Hematopoietic multipotent progenitor cell treated with erythropoietin and hydrocortisone succinate and interleukin-3 and kit ligand, for 6 days (in vitro differentiated cells): ENCODE results near the gene ZNF407.
A peak's percentile ranks its signal among the peaks of the same experiment; 100 is the strongest.

Experiments
- DNase-seq: peaks from one replicate; pipeline ENCODE4 v3.0.0-alpha.2; 2015

ZNF407 gene

DNA sequence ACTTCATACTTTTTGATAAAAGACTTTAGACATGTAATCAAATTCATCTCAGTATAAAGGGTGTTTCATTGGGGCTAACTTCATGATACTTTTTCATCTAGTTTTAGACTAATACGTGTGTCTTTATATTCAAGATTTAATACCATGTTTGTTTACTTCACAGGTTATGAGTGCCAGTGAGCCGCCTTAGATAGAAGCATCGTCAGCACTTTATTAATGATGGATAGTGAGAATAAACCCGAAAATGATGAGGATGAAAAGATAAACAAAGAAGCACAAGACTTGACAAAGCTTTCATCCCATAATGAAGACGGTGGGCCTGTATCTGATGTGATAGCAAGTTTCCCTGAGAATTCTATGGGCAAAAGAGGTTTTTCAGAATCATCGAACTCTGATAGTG, 33.1 kb downstream of the ZNF407 start:
- DNase-seq, result no peak

DNA sequence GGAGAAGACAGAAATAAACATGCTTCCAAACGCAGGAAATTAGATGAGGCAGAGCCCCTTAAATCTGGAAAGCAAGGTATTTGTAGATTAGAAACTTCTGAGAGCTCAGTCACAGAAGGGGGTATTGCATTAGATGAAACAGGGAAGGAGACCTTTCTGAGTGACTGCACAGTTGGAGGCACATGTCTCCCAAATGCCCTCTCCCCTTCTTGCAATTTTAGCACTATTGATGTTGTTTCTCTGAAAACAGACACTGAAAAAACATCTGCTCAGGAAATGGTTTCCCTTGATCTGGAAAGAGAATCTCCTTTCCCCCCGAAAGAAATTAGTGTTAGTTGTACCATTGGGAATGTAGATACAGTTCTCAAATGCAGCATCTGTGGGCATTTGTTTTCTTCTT, 33.5 kb downstream of the ZNF407 start:
- DNase-seq, result no peak

DNA sequence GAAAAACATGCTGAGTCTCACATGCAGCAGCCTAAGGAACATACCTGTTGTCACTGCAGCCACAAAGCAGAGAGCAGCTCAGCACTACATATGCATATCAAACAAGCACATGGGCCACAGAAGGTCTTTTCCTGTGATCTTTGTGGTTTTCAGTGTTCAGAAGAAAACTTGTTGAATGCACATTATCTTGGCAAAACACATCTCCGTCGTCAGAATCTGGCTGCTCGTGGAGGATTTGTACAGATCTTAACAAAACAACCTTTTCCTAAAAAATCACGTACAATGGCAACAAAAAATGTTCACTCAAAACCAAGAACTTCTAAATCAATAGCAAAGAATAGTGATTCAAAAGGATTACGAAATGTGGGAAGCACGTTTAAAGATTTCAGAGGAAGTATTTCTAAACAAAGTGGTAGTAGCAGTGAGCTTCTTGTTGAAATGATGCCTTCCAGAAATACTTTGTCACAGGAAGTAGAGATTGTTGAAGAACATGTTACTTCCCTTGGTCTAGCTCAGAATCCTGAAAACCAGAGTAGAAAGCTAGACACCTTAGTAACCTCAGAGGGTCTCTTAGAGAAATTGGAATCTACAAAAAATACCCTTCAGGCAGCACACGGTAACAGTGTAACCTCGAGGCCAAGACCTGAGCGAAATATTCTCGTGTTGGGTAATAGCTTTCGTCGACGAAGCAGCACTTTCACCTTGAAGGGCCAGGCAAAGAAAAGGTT, 34.1 kb downstream of the ZNF407 start:
- peak; percentile 56 for DNase-seq

DNA sequence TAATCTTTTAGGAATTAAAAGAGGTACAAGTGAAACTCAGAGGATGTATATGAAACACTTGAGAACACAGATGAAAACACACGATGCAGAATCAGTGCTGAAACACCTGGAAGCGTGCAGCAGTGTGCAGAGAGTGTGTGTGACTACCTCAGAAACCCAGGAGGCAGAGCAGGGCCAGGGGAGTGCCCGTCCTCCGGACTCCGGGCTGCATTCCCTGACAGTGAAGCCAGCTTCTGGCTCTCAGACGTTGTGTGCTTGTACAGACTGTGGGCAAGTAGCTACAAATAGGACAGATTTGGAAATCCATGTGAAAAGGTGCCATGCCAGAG, 34.6 kb downstream of the ZNF407 start:
- no peak for DNase-seq

DNA sequence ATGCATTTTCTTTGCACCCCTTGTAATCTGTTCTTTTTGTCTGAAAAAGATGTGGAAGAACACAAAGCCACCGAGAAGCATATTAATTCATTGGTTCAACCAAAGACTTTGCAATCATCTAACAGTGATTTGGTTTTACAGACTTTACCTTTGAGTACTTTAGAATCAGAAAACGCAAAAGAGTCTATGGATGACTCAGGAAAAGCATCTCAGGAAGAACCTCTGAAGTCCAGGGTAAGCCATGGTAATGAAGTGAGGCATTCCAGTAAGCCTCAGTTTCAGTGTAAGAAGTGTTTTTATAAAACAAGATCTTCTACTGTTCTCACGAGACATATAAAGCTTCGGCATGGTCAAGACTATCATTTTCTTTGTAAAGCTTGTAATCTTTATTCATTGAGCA, 35.2 kb downstream of the ZNF407 start:
- no peak for DNase-seq

DNA sequence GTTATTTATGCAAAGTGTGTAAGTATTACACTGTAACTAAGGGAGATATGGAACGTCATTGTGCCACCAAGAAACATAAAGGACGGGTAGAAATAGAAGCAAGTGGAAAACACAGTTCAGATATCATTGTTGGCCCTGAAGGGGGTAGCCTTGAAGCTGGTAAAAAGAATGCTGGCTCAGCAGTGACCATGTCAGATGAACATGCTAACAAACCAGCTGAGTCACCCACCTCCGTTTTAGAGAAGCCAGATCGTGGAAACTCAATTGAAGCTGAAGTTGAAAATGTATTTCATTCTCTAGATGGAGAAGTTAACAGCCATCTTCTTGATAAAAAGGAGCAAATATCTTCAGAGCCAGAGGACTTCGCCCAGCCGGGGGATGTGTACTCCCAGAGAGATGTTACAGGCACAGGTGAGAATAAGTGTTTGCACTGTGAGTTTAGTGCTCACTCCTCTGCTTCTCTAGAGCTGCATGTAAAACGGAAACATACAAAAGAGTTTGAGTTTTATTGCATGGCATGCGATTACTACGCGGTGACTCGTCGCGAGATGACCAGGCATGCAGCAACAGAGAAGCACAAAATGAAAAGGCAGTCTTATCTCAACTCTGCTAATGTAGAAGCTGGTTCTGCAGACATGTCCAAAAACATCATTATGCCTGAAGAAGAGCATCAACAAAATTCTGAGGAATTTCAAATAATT, 36.1 kb downstream of the ZNF407 start:
- no peak for DNase-seq

DNA sequence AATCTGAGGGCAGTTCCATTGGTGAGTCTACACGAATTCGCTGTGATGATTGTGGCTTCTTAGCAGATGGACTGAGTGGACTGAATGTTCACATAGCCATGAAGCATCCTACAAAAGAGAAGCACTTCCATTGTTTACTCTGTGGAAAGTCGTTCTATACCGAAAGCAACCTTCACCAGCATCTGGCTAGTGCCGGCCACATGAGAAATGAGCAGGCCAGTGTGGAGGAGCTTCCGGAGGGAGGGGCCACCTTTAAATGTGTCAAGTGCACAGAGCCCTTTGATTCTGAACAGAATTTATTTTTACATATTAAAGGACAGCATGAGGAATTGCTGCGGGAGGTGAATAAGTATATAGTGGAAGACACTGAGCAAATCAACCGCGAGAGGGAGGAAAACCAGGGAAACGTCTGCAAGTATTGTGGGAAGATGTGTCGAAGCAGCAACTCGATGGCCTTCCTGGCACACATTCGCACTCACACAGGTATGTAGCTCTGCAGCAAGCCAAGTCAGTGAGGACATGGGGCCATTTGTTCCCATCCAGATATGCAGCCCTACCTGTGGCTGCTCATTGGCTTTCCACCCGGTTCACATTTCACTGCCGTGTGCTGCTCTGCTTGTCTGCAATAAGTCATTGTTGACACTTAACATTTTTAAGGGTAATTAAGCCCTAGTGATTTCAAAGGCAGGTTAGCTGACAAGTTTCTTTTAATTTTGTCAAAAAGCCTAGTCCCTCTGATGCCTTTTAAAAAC, 37.7 kb downstream of the ZNF407 start:
- no peak for DNase-seq

DNA sequence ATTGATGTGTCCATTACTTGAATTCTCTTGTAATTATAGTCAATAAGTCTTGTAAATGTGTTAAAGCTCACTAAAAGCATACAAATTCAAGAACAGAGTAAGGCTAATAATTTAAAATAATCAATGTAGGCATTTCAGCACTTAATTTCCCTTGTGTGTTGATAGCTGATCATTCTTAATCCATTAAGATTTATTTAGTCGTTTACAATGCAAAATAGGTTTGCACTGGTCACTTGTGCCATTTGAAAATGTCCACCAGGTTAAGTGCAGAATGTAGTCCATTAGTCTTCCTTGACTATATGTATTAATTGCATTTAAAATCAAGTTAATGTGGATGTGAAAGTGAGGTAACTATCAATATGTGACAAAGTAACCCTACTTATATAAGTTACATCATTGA, 39.4 kb downstream of the ZNF407 start:
- no peak for DNase-seq

DNA sequence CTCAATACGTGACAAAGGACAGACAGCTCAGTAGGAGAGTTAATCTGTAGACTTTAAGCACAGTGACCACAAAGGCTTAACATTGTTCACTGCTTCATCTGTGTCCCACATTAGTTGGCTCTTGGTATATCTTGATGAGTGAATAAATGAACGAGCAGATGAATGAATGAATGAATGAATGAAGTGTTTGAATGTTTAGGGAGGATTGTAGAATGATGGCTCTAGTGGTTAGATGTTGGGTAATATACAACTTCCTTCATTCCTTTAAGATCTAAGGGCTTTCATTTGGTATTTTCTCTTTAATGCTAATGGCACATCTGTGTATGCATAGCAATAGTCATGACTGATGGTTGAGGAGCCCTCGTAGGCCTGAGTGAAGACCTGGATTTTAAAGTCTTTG, 40.5 kb downstream of the ZNF407 start:
- DNase-seq, result no peak

DNA sequence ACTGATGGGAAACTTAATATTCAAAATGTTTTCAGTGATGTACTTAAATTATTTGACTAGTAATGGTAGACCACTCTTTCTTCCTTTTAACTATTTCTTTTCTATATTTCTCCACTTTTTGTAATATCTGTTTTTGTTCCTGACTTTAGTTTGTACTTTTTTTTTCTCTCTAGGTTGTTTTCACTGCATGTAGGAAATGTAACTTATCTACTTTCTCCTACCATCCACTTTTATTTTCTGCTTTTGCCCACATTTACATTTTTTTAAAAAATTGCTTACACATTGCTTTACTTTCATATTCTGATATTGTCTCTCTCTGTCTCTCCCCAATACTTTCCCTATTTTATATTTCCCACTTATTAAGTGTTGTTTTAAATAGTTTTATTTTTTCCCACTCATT, 47.0 kb downstream of the ZNF407 start:
- no peak for DNase-seq

DNA sequence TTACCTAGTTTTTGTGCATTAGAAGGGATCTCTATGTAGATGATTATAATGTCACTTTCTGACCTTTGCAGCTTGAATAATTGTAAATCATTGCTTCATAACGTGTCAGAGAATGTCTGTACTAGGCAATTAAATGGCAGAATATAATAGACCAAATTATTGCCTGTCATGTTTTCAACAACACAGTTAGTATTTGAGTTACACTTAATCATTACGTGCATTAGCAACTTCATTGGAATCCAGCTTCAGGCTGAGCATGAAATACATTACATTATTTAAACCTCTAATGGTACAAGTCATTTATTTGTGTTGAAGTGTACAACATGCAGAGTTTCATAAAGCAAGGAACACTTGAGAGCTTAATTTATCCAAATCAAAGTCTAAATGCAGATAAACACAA, 48.0 kb downstream of the ZNF407 start:
- no peak for DNase-seq

DNA sequence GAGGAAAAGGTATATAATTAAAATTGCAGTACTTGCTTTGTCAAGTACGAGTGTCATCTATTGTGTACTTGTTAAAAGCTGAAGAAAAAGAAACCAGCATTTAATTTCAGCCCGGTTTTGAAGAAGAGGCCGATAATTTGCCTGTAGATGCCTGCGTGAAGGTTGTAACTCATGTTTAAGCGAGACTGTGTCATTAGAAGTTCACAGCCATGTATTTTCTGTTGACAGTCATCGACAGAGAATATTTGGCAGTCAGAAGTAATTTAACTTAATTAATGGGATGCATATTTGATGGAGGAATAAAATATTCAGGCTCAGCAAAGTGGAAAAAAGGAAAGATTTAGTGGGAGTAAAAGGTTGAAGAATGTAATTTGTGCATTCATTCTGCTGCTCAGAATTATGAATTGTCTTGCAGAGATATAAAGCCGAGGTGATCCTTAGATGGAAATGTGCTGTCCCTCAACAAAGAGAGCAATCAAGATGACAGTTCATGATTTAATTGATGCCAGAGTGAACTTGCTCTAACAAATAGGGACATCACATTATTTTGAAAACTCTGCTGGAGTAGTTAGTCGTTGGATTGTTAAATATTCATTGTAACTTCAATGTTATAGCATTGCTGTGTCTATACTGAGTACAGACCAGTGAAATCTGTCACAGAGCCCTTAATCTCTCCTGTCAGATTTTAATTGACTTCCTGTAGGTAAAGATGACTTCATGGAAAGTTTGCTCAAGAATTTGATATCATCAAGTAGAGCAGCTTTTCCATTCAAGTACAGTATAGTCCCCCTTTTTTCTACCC, 53.9 kb downstream of the ZNF407 start:
- no peak for DNase-seq

DNA sequence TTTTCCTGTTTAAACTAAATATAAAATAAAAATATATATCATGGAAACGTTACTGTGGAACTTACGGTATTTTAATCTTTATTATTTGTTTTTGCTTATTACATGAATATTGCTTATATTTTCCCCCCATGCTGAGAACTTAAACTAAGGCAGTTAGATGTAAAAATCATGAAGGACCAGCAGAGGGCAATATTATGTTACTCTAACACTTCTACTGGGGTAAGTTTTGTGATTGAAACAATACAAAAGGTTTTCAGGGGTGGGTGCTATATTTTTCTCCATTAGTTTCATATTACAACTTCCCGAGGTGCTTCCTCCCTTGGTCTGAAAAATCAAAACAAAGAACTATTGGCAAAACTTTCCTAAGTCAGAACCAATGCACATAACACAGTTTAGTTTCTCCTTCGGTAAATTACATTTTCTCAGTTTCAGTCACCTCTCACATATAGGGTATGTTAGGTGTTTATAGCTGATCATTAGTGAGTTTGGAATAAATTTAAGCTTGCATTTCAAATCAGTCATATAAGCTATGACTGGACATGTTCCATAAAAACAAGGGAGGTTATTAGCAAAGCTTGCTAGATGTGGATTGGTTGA, 54.8 kb downstream of the ZNF407 start:
- DNase-seq, result peak; percentile 81

DNA sequence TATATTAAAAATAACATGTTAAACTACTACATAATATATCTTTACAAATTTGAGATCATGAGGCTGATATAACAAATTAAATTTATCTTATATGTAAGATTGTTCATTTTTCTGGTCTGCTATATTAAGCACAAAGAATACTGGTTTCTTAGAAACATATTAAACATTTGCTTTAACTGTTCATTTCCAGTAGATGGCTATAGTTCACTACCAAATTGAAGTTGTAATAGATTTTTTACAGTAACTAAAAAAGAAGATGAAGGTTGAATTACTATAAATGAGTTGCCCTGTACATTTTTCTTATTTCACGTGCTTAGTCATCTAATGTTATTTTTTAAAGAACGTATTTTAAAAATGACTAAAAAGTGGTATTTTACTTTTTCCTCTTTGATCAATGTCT, 57.0 kb downstream of the ZNF407 start:
- DNase-seq, result peak; percentile 38

DNA sequence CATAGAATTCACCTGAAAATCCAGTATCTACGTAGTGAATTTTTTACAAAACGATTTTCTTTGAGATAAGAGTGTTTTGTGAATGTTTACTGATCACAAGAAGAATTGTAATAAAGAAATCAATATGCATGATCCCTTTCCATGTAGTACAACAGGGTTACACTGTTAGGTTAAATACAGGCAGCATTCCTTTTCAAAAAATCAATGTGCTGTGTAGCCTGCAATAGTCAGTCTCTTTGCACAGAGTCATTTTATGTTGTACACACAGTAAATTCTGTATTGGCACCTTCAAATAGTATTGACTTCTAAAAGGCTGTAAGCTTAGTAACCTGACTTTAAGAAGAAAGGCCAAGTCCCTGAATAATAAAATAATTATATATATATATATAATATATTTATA, 63.3 kb downstream of the ZNF407 start:
- no peak for DNase-seq

DNA sequence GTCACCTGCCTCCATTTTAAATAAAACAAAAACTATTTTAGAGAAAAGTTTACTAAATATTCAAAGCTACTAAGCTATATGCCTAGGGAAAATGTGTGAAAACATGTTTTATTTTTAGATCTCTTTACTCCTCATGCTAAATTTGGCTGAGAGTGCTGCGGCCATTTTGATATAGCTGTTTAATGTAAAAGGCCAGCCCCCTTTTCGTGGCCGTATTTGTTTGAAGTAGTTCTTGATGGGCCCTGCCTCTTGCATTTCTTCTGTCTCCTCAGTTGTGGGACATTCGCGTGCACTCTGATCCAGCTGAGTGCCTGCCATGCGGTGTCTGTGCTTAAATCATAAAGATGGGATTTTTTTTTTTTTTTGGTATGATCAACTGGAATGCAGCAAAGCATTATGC, 64.0 kb downstream of the ZNF407 start:
- DNase-seq, result no peak

DNA sequence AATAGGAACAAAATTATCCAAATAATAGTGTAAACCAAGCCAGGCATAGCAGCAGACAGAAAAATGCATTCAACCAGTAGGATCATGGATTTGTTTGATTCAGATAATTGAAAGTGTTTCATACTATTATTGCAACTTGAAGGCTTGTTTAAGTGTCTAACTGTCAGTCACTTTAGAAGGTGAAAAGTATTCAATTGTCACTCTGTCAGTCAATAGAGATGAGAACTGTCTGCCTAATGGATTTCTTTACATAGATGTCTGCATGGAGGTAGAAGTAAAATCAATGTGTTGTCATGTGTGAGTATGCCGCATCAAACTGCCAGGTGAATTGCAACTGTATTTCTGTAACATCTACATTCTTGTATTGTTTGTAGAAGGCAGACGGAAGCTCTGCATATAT, 65.0 kb downstream of the ZNF407 start:
- DNase-seq, result no peak

DNA sequence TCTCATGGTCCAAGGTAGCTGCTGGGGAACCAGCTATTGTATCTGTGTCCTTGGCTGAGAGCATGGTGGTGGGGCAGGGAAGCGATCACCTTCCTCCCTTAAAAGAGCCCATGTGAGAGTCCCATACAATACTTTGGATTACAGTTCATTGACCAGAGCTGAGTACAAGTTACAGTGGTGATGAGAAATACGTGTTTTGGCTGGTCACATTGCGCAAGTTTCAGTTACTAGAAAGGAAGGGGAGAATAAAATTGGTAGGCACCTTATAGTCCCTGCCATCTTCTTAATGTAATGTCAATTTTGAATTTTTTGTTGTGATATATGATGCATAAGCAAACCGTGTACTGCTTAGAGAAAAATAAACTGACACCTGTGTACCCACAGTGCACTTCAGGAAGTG, 67.7 kb downstream of the ZNF407 start:
- DNase-seq, result no peak

DNA sequence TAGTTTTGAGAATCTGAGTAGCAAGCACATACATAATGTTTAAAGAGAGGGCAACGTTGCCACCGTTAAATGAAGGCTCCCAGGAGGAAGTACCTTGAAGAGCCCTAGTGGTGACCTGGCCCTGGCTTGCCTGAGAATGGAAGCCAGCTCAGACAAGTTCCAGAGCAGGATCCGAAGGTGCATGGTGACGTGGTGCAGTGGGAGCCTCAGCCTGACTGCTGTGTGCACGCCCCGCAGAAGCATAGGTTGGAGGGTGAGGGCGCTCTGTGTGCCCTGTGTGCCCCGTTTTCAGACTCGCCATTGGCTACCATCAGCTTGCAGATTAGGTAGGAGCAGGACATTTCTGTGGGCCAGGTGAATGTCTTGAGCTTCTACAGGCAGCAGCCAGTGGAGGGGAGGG, 68.2 kb downstream of the ZNF407 start:
- no peak for DNase-seq

DNA sequence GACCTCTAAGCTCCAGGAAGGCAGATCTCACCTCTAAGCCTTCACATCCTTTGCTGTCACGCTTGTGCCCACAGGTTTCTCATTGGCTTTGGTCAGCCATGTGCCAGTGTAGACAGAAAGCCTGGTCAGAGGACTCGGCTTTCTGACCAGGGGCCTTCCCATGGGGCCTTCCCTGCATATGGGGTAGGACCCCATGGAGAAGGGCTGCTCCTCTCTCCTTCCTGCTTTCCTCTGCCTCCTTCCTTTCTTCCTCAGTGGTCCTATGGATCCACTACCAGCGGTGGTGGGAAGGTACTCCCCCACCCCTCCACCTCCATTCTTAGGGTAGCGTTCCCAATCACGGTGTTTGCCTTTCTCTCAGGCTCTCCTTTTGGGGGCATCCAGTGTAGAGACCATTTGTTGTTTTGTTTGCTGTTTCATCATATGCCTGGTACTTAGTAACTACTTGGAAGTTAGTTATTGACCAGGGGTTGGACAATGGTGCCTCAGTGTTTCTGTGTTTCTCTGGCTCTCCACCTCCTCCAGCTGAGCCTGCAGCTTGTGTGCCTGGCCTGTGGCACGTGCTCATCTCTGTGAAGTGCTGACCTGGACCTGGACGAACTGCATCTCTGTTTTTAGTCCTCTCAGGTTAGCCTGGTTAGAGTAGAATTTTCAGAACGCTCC, 71.6 kb downstream of the ZNF407 start:
- no peak for DNase-seq

DNA sequence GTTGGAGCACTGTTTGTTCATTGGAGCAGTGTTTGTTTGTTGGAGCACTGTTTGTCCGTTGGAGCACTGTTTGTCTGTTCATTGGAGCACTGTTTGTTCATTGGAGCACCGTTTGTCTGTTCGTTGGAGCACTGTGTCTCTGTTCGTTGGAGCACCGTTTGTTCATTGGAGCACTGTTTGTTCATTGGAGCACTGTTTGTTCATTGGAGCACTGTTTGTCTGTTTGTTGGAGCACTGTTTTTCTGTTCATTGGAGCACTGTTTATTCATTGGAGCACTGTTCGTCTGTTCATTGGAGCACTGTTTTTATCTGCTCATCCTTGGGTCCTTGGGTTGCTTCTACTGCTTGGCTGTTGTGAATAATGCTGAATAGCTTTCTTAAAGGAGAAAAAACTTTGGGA, 74.7 kb downstream of the ZNF407 start:
- no peak for DNase-seq

DNA sequence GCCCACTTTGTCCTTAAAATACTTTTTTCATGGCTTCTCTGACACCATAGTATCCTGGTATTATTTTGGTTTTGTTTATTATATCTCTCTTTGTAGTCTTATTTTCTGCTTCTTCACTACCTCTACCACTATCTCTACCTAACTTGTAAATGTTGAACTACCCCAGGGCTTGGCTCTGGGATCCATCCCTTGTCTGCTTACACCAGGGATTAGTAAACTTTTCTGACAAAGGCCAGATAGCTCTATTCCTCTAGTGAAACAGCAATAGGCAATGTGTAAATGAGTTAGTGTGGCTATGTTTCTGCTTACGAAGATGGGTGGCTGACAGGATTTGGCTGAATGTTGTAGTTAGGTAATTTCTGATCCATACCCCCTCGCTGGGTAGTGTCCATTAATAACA, 76.8 kb downstream of the ZNF407 start:
- DNase-seq, result no peak
